Measurements from ENCODE around the gene NCAPH2. TPM values are rescaled to one million over a fixed set of nuclear protein-coding genes. Genes with fewer than 3 reads are reported as not detected.

The NCAPH2 gene
- total and polyA plus RNA-seq, 9 of the 15 experiments (the other 6 are each of a cell fraction or from before 2014, with no cell fraction given) = 3.6 to 88.6 (median 32.4) TPM

DNA sequence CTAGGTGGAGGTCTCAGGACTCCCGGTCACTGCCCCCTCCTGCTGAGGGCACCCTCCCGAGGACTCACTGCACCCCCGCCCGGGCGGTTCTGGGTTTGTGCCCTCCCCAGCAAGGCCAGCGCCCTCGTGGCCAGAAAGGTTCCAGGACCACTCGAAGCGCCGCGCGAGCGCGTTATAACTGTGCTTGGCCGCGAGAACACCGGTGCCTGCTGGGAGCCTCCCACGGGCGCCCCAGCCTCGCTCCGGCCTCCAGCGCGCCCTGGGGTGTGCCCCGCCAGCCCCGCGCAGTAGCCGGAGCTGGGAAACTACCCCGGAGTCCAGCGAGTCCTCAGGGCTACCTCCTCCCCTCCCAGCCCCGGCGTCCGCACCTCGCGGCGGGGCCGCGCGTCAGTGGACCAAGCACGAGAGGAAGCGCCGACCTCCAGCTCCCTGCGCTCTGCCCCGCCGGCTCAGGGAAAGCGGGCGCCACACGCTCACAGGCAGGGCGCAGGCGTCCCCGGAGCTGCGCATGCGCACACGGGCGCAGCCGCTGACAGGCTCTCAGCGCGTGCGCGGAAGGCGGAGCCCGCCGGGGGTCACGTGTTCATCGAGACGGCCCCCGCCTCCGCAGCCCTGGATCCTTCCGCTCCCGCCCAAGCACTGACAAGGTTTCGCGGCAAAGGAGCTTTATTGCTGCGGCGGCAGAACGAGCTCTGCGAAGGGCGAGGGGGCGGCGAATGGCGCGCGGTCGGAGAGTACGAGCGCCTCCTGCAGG lies 17.3 kb downstream of the NCAPH2 start, which contains the start of gene SCO2 (continued):
- TF ChIP-seq, protein P1, sequence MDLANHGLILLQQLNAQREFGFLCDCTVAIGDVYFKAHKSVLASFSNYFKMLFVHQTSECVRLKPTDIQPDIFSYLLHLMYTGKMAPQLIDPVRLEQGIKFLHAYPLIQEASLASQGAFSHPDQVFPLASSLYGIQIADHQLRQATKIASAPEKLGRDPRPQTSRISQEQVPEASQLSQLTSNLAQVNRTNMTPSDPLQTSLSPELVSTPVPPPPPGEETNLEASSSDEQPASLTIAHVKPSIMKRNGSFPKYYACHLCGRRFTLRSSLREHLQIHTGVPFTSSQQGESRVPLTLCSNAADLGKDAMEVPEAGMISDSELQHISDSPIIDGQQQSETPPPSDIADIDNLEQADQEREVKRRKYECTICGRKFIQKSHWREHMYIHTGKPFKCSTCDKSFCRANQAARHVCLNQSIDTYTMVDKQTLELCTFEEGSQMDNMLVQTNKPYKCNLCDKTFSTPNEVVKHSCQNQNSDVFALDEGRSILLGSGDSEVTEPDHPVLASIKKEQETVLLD (IDR thresholded peaks at IDR 0.05) = peak; percentile 97
- TF ChIP-seq PCBP1 (IDR thresholded peaks at IDR 0.05; ENCODE audit: low read depth, low read length, poor library complexity, severe bottlenecking) = peak; percentile 81
- TF ChIP-seq, protein P2, sequence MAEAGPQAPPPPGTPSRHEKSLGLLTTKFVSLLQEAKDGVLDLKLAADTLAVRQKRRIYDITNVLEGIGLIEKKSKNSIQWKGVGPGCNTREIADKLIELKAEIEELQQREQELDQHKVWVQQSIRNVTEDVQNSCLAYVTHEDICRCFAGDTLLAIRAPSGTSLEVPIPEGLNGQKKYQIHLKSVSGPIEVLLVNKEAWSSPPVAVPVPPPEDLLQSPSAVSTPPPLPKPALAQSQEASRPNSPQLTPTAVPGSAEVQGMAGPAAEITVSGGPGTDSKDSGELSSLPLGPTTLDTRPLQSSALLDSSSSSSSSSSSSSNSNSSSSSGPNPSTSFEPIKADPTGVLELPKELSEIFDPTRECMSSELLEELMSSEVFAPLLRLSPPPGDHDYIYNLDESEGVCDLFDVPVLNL (CRISPR knock-in tag; IDR thresholded peaks at IDR 0.05; ENCODE audit: low read depth) = no peak; the same call in 1 of the 2 replicates
- no peak for TF ChIP-seq DPF2 (IDR thresholded peaks at IDR 0.05)
- peak; percentile 66 for TF ChIP-seq MYC (IDR thresholded peaks at IDR 0.05; ENCODE audit: low read depth, low read length)
- TF ChIP-seq MYC (CRISPR knock-in tag; IDR thresholded peaks at IDR 0.05; ENCODE audit: borderline replicate concordance, low read depth) = peak; percentile 75; the same call in 1 of the 2 replicates
- TF ChIP-seq PRPF4 (IDR thresholded peaks at IDR 0.05; ENCODE audit: insufficient read depth, low read depth, low read length, poor library complexity, severe bottlenecking) = no peak
- peak; percentile 82 for TF ChIP-seq FIP1L1 (IDR thresholded peaks at IDR 0.05; ENCODE audit: low read depth, low read length, poor library complexity, severe bottlenecking)
- no peak for TF ChIP-seq ZNF354B (CRISPR knock-in tag; IDR thresholded peaks at IDR 0.05)
- peak; percentile 75 to 81 for TF ChIP-seq MAZ (CRISPR knock-in tag; conservative IDR thresholded peaks at IDR 0.05 in 1 of 2, IDR thresholded peaks at IDR 0.05 in 1 of 2)
- TF ChIP-seq TOE1 (IDR thresholded peaks at IDR 0.05; ENCODE audit: borderline replicate concordance) = peak; percentile 97
- no peak for TF ChIP-seq TOE1 (CRISPR knock-in tag; IDR thresholded peaks at IDR 0.05; ENCODE audit: borderline replicate concordance, low read depth)
- TF ChIP-seq, protein P3, sequence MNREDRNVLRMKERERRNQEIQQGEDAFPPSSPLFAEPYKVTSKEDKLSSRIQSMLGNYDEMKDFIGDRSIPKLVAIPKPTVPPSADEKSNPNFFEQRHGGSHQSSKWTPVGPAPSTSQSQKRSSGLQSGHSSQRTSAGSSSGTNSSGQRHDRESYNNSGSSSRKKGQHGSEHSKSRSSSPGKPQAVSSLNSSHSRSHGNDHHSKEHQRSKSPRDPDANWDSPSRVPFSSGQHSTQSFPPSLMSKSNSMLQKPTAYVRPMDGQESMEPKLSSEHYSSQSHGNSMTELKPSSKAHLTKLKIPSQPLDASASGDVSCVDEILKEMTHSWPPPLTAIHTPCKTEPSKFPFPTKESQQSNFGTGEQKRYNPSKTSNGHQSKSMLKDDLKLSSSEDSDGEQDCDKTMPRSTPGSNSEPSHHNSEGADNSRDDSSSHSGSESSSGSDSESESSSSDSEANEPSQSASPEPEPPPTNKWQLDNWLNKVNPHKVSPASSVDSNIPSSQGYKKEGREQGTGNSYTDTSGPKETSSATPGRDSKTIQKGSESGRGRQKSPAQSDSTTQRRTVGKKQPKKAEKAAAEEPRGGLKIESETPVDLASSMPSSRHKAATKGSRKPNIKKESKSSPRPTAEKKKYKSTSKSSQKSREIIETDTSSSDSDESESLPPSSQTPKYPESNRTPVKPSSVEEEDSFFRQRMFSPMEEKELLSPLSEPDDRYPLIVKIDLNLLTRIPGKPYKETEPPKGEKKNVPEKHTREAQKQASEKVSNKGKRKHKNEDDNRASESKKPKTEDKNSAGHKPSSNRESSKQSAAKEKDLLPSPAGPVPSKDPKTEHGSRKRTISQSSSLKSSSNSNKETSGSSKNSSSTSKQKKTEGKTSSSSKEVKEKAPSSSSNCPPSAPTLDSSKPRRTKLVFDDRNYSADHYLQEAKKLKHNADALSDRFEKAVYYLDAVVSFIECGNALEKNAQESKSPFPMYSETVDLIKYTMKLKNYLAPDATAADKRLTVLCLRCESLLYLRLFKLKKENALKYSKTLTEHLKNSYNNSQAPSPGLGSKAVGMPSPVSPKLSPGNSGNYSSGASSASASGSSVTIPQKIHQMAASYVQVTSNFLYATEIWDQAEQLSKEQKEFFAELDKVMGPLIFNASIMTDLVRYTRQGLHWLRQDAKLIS (CRISPR knock-in tag; IDR thresholded peaks at IDR 0.05) = peak; percentile 77
- no peak for TF ChIP-seq XRCC3 (IDR thresholded peaks at IDR 0.05)
- TF ChIP-seq, protein P4, sequence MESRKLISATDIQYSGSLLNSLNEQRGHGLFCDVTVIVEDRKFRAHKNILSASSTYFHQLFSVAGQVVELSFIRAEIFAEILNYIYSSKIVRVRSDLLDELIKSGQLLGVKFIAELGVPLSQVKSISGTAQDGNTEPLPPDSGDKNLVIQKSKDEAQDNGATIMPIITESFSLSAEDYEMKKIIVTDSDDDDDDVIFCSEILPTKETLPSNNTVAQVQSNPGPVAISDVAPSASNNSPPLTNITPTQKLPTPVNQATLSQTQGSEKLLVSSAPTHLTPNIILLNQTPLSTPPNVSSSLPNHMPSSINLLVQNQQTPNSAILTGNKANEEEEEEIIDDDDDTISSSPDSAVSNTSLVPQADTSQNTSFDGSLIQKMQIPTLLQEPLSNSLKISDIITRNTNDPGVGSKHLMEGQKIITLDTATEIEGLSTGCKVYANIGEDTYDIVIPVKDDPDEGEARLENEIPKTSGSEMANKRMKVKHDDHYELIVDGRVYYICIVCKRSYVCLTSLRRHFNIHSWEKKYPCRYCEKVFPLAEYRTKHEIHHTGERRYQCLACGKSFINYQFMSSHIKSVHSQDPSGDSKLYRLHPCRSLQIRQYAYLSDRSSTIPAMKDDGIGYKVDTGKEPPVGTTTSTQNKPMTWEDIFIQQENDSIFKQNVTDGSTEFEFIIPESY (CRISPR knock-in tag; IDR thresholded peaks at IDR 0.05) = peak; percentile 68; the same call in 1 of the 2 replicates
- TF ChIP-seq CHD2 (IDR thresholded peaks at IDR 0.05; ENCODE audit: low read depth, low read length) = peak; percentile 77
